Left kidney (tissue), 8 donors: ENCODE measurements around the gene AGO4. TPM values are rescaled to one million over a fixed set of nuclear protein-coding genes. Genes with fewer than 3 reads are reported as not detected.
"Not testable (repeated sequence)": the region's sequence is repeated elsewhere in the genome, so short reads cannot be mapped to it uniquely, and the experiment has no call there.

Source experiments
- DNase-seq: peaks from one replicate; pipeline ENCODE4 v3.0.0-alpha.2; 2013
- long read RNA-seq, 8 donors: transcript quantifications; one replicate each; lab custom pipeline, GENCODE V29; 2026
- polyA plus RNA-seq: library from polyadenylated mRNA; unstranded; fragments of 120-200 nt; gene quantifications from one replicate; pipeline ENCODE4 v1.2.1, GENCODE V29; 2013; ENCODE audit not compliant: insufficient read length

The AGO4 gene
- 38.3 TPM for polyA plus RNA-seq
- long read RNA-seq, donor 1: 0 reads
- long read RNA-seq, donor 2, full-length matches to known transcripts: 2 of 2 reads
- long read RNA-seq, donor 2, partial matches to known transcripts: 0 of 2 reads
- long read RNA-seq, donor 2, other reads (novel, unspliced or antisense): 0 of 2 reads
- long read RNA-seq, donor 3, full-length matches to known transcripts: 1 of 6 reads
- long read RNA-seq, donor 3, partial matches to known transcripts: 5 of 6 reads
- long read RNA-seq, donor 3, other reads (novel, unspliced or antisense): 0 of 6 reads
- long read RNA-seq, donor 4: 0 reads
- long read RNA-seq, donor 5: 0 reads
- long read RNA-seq, donor 6: 0 reads
- long read RNA-seq, donor 7, partial matches to known transcripts: 5 of 6 reads
- long read RNA-seq, donor 7, other reads (novel, unspliced or antisense): 0 of 6 reads
- long read RNA-seq, donor 8, full-length matches to known transcripts: 1 of 1 reads
- long read RNA-seq, donor 8, partial matches to known transcripts: 0 of 1 reads
- long read RNA-seq, donor 8, other reads (novel, unspliced or antisense): 0 of 1 reads

DNA sequence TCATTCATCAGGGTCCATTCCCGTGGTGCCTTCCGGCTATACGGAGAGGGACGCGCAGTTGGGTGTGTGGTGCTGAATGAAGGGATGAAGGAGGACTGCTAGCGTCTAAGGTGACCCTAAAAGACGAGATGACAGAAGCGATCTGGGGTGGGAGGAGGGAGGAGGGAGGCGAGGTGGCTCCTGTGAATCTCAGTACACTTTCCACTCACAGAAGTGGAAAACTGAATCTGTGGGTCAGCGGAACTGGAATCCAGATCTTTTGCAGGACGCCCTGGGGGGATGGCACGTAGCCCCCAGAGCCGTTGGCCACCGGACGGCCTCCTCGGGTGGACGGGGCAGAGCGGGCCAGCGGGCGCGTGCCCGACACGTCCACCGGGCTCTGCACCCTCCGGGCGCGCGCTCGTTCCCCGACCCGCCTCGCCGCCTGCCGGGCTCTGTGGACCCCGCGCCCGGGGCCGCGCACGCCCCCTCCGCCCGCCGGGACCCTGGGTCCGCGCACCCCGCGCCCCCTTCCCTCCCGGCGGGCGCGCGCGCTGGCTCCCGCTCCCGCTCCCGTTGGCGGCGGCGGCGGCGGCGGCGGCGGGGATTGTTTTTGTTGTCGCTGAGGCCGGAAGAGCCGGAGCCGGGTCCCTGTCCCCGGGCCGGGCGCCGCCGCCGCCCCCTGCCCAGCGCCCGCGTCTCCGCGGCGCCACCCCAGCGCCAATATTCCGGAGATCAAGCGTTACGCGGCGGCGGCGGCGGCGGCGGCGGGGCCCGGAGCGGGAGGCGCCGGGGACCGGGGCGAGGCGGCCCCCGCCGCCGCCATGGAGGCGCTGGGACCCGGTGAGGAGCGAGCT lies at the start of gene AGO4:
Gene AGO4 (plus strand): TSS at position 403 of the 836 bp plus-strand sequence. CDS start 401 bp downstream, at position 804.
- DNase-seq: peak; percentile 64

DNA sequence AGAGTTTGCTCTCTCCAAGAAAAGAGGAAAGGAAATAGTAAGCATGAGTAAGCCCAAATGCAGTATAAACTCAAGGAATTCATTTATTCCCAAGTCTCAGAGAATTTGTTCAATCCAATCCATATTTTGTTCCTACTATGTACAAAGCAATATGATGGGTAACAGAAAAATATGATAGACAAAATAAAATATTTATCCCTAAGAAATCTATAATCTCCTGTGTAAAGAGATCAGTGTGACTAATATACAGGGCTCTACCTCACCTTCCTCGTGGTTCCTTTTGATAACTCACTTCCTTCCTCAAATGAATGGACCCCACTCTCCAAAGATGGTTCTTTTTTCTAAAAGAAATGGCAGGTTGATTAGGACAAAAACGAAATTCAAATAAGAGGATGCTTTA lies 45.7 kb upstream of the AGO4 start:
- no peak for DNase-seq

DNA sequence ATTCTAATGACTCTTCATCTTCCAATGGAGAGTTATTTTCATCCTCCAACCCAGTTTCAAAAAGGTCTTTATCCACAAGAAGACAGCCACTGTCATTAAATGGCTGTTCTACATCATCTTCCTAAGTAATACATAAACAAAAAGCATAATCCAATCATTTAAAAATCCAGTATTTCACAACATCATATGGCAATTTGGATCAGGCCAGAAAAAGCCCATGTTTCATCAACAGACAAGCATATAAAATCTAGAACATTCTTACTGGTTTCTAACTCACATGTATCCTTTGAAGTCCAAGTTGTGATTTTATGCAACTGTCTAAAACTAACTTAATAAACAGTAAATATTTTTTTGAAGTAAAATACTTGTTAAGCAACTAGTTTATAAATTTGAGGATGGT lies 44.6 kb upstream of the AGO4 start:
- DNase-seq: no peak

GRCh38 chr1:35764283-35764682 lies 43.5 kb upstream of the AGO4 start:
- no peak for DNase-seq

DNA sequence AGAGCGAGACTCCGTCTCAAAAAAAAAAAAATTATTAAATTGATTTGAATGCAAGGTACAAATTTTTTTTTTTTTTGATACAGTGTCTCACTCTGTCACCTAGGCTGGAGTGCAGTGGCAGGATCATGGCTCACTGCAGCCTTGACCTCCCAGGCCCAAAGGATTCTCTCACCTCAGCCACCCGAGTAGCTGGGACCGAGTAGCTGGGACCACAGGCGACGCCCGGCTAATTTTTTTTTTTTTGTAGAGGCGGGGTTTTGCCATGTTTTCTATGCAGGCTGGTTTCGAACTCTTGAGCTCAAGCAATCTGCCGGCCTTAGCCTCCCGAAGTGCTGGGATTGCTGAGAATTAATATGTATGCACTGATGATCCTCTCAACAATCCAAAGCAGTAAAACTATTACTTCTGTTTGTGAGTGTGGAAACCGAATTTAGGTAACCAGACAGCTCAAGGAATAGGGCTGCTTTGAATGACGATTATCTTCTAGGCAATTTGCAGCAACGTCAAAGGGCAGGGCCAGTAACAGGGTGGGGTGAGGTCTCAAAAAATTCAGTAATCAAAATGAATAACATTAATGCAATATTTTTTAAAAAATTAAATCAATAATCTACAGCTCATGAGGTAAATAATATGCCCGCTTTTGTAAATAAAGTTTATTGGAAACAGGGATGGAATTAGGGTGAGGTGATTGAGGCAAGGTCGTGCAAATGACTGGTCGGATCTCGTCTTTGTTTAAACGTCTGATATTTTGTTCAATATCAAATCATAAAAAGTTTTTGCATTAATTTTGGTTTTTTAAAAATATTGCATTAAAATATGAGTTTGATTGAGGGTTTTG lies 39.2 kb upstream of the AGO4 start:
- DNase-seq: no peak

- peak; percentile 90 for DNase-seq
Measured at GRCh38 chr1:35769188-35769758, 38.5 kb upstream of the AGO4 start.

DNA sequence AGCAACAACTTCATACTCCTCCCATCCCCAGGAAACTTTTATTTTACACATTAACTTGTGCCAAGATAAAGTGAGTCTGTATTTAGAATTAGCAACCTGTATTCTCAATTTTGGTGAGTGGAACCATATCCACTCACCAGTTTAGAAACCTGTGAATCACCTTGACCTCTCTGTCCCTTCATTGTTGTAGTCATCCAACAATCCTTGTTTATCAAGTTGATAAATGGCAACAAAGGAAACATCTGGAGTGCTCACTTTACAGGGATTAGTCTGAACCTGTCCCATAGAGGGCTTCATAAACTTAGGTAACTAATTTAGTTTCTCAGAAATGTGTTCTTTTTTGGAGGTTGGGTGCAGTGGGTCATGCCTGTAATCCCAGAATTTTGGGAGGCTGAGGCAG lies 34.1 kb upstream of the AGO4 start:
- no peak for DNase-seq

DNA sequence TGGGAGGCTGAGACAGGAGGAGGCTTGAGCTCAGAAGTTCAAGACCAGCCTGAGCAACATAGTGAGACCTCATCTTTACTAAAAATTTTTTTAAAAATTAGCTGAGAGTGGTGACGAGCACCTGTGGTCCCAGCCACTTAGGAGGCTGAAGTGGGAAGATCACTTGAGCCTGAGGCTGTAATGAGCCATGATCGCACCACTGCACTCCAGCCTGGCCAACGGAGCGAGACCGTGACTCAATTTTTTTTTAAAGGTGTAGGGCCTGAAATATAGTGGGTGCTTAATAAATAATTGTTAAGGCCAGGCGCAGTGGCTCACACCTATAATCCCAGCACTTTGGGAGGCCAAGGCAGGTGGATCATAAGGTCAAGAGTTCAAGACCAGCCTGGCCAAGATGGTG lies 31.6 kb upstream of the AGO4 start:
- not testable (repeated sequence) for DNase-seq

DNA sequence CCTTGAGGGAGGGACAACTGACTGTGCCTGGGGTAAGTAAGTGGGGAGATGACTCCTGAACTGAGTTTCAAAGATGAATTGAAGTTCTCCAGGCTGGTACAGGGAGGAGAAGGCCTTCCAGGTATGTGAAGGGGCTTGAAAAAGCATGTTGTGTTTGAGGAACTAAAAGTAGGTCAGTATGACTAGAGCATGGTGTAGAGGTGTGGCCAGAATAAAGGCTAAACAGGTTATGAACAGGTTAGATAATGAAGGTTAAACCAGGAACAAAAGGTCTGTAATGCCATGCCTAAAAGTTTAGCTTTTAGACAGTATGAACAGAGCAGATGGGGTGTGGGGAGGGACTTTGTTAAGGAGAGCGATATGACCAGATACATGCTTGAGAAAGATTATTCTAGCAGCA lies 30.7 kb upstream of the AGO4 start:
- no peak for DNase-seq

GRCh38 chr1:35783055-35783583 lies 24.7 kb upstream of the AGO4 start:
- DNase-seq: no peak

GRCh38 chr1:35784364-35784763 lies 23.5 kb upstream of the AGO4 start:
- not testable (repeated sequence) for DNase-seq

DNA sequence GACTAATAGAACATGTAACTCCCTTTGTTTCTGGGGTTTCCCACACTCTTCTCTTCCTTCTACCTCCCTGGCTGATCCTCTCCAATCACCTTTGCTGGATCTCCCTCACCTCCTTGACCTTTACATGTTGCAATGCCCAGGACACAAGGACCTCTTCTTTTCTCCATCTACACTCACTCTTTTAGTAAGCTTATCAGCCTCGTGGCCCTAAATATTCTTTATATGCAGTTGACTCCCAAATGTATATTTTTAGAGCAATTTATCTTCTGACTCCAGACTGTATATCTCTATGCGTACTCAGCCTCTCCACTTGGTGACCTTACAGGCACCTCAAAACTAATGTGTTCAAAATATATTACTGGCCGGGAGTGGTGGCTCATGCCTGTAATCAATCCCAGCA lies 19.7 kb upstream of the AGO4 start:
- DNase-seq: no peak

GRCh38 chr1:35790670-35791069 lies 17.1 kb upstream of the AGO4 start:
- DNase-seq: no peak

- no peak for DNase-seq
Measured at GRCh38 chr1:35795295-35795694, 12.5 kb upstream of the AGO4 start.

DNA sequence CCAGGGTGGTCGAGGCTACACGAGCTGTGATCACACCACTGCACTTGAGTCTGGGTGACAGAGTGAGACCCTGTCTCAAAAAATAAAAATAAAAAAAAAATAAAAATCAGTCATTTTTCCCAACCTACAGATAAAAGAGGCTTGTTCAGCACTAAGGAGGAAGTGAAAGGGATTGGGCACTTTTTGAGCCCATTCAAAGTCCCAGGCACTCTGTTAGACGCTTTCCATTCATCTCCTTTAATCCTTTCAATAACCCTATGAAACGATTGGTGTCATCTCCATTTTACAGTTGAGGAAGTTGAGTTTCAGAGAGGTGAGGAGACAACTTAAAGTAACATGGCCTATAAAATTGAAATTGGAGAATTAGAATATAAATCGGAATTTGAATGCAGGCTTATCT lies 10.4 kb upstream of the AGO4 start:
- DNase-seq: no peak

DNA sequence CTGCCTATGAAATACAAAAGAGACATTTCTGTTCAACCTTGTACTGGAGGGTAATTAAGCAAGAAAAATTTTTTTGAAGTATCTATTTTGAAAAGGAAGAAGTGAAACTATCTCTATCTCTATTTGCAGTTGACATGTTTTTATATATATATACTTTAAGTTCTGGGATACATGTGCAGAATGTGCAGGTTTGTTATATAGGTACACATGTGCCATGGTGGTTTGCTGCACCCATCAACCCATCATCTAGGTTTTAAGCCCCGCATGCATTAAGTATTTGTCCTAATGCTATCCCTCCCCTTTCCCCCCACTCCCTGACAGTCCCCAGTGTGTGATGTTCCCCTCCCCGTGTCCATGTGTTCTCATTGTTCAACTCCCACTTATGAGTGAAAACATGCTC lies 9.8 kb upstream of the AGO4 start:
- not testable (repeated sequence) for DNase-seq

DNA sequence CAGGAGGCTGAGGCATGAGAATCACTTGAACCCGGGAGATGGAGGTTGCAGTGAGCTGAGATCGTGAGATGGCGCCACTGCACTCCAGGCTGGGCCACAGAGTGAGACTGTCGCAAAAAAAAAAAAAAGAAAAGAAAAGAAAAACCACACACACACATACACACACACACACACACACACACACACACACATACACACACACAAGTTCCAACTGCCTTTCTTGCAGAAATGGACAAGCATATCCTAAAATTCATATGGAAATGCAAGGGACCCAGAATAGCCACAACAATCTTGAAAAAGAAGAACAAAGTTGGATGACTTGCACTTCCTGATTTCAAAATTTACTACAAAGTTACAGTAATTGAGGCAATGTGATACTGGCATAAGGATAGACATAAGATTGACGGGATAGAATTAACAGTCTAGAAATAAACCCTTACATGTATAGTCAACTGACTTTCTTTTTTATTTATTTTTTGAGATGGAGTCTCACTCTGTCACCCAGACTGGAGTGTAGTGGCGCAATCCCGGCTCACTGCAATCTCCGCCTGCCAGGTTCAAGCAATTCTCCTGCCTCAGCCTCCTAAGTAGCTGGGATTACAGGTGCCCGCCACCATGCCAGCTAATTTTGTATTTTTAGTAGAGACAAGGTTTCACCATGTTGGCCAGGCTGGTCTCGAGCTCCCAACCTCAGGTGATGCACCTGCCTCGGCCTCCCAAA lies 7.5 kb upstream of the AGO4 start:
- not testable (repeated sequence) for DNase-seq

- DNase-seq: peak; percentile 22
Measured at GRCh38 chr1:35808450-35809113, 766 bp downstream of the AGO4 start.

DNA sequence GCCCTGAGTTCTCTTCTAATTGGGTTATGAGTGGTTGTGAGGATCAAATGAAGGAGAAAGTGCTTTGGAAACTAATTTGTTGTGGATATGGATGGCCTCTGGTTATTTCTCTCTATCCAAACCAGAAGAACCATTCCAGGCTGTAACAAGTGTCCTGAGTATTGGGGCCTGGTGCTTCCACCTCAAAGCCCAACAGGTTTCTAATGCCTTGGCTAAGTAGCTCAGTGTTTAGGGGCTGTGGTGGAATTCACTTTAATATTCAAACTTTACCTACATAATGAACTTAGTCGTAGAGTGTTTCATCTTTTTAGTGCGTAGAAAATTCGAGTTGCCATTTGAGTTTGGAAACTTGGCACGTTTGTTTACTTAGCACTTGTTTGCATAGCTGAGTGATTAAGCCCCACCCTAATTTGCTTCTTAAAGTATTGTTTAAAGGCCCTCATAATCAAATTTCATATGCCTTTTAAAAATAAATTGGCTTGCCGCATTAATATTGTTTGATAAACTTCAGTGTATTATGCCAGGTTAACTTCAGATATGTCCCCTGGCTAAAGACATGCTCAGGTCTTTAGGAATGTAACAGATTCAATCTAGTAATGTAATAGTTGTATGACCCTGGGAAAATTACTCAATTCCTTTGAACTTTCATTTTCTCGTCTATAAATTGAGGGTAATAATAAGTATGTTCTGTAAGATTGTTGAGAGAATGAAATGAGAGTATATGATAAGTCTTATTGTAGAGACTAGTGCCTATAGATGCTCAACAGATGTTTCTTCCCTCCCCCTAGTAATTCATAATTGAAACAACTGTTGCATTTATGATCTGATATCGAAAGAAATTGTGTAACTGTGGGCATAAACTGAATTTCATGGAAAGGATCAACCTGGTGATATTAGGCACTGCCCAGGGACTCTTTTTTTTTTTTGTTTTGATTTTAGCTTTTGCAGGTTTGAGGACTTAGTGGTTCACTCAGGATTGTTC lies 1.6 kb downstream of the AGO4 start:
- DNase-seq: no peak
